GM21529 (cell line): ENCODE data around the gene DDX56.

Experiments
- ATAC-seq: cut with Tn5 transposase; IDR thresholded peaks from one replicate; pipeline ENCODE4 v1.9.1; 2021; ENCODE audit not compliant: unreplicated experiment

Gene DDX56

DNA sequence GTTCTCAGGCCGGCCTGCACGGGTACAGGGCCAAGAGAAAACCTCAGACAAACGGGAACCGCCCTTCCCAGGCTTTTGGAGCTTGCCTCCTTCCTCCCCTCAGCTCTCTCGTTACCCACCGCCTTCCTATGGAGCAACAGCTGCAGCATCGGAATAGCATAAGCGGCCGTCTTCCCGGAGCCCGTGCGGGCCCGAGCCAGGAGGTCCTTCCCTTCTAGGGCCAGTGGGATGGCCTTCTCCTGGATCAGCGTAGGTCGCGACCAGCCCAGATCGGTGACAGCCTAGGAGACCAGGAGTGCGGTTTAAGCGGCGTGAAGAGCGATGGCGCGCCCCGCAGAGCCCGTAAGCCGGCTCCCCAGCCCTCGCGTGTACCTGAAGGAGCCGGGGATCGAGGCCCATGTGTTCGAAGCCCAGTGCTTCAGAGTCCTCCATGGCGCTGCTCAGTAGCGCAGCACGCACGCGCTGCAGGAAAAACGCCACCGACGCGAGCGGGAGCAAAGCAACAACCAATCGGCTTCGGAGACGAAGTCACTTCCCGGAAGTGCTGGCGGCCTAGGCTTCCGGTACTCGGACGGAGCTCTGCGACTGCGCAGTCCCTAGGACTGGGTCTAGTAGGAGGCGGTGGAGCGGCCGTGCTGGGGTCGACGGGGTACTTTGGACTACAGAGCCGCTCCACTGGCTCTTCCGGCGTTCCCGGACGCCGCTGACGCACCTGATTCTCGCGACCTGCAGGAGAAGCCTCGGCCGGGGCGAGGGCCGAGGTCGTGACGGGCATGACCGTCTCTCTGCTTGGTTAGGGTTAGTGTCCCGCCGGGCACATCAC, at the start of gene DDX56:
Gene DDX56 (minus strand): TSS at position 445 of the 823 bp plus-strand sequence. CDS start 13 bp downstream, at position 432.
- ATAC-seq: peak; percentile 92

- ATAC-seq: peak; percentile 75
These were observed 48.8 kb upstream of the DDX56 start for GRCh38 chr7:44622342-44623151.

DNA sequence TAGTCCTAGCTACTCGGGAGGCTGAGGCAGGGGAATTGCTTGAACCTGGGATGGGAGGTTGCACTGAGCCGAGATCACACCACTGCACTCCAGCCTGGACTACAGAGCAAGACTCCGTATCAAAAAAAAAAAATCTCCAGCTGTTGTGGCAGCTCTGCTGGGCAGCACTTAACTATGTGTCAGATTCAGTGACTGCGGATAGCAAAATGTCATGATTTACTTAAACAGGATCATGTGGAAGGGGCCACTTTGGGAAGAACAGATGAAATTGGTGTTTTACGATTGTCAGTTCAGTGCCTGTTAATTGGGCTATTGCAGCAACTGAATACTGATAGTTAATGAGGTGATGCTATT, 48.0 kb upstream of the DDX56 start:
- no peak for ATAC-seq

- ATAC-seq: no peak
These were observed 47.5 kb upstream of the DDX56 start for GRCh38 chr7:44621034-44621749.

- no peak for ATAC-seq
These were observed 45.0 kb upstream of the DDX56 start for GRCh38 chr7:44618753-44619152.

- ATAC-seq: no peak
These were observed 44.3 kb upstream of the DDX56 start for GRCh38 chr7:44618045-44618444.

DNA sequence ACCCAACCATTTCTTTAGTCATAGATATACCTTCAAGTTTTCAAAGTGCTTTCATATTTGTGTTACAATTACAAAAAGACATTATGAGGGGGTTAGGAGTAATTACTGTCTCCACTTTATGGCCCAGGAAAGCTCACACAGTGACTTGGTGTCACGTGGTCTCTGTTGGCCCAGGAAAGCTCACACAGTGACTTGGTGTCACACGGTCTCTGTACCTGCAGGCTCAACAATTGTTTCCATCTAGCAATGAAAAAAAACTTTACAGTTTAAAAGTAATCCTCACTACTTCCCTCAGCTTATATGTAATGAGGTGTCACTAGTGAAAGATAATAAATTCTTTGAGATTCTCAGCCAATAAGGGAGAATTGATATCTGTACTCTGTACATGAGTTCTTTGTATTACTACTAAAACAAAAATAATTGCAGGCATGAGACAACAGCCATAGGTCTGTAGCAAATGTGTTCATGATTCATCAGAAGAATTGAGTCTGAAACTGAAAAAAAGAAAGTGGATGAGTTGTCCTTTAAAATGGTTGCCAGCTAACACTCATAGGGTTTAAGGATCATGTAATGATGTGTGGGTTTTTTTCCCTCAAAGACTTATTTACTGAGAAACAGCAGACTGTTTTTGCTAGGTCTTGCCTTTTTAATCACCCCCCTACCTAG, 43.6 kb upstream of the DDX56 start:
- peak; percentile 50 for ATAC-seq

DNA sequence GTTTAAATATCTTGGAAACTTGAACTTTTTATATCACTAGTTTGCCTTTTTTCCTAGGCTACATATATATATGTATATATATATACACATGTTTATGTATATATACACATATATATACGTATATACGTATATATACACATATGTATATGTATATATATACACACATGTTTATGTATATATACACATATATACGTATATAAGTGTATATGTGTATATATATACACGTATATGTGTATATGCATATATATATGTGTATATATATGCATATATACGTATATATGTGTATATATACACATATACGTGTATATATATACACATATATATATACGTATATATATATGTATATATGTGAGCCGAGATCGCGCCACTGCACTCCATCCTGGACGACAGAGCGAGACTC, 42.8 kb upstream of the DDX56 start:
- ATAC-seq: no peak

DNA sequence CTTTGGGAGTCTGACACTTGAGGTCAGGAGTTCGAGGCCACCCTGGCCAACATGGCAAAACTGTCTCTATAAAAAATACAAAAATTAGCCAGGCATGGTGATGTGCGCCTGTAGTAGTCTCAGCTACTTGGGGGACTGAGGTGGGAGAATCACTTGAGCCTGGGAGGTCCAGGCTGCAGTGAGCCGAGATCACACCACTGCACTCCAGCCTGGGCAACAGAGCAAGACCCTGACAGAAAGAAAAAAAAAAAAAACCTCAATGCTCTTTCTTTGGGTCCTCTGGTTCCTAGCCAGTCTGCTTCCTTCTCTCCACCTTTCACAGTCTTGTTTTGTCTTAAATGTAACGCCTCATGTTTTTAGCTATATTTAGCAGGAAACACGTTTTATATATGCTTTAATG, 42.1 kb upstream of the DDX56 start:
- ATAC-seq: no peak

GRCh38 chr7:44615149-44615611, 41.5 kb upstream of the DDX56 start:
- no peak for ATAC-seq

- ATAC-seq: no peak
These were observed 36.1 kb upstream of the DDX56 start for GRCh38 chr7:44609829-44610228.

- no peak for ATAC-seq
These were observed 35.4 kb upstream of the DDX56 start for GRCh38 chr7:44608916-44609648.

- no peak for ATAC-seq
These were observed 33.7 kb upstream of the DDX56 start for GRCh38 chr7:44607141-44608068.

DNA sequence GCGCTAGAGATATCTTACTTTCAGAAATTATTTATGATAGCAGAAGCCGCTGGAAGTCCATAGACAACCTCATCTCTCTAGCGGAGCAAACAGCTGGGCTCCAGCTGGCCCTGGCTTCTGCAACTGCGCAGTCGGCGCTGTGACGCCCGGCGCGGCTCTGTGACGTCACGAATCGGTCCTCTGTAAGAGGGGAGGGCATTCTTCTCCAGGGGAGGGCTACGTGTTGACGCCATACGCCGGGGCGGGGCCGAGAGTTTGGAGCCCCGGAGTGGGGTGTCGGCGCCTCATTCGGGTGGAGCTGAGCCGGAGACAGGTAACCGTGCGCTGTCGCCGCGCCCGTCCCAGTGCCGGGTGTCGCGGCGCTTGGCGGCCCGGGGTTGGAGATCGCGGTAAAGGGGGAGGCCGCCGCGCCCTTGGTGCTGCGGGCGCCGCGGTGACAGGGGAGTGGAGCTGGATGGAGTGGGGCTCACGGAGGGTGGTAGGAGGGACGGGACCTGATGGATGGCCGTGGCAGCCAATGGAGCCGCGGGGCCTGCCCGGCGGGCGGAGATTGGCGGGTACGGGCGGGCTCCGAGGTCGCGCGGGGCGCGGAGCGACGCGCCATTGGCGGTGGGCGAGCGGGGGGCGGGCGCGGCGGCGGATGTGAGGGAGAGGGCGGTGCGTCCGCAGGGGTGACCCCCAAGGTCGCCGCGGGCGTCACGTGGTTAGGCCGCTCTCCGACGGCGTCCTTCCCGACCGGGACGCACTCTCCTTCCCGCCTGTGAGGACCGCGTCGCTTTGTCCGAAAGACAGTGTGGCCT, 32.8 kb upstream of the DDX56 start, which contains the start of gene OGDH:
Gene OGDH (plus strand): TSS at position 287 of the 800 bp plus-strand sequence. CDS start 17,717 bp downstream, outside the sequence.
- ATAC-seq: peak; percentile 91

GRCh38 chr7:44604941-44605340, 31.2 kb upstream of the DDX56 start:
- no peak for ATAC-seq

DNA sequence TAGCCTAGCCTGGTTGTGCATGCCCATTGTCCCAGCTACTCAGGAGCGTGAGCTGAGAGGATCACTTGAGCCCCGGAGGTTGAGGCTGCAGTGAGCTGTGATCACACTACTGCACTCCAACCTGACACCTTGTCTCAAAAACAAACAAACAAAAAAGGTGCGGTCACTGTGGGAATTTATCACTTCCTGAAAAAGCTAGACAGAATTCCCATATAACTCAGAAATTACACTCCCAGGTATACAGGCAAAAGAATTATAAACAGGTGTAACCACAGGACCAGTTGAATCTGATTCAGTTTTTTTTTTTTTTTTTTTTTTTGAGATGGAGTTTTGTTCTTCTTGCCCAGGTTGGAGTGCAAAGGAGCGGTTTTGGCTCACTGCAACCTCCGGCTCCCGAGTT, 29.5 kb upstream of the DDX56 start:
- ATAC-seq: no peak

GRCh38 chr7:44602576-44602910, 28.8 kb upstream of the DDX56 start:
- ATAC-seq: no peak

- no peak for ATAC-seq
These were observed 25.5 kb upstream of the DDX56 start for GRCh38 chr7:44599222-44599621.
